ENCODE data around the gene BTBD2.

DNA sequence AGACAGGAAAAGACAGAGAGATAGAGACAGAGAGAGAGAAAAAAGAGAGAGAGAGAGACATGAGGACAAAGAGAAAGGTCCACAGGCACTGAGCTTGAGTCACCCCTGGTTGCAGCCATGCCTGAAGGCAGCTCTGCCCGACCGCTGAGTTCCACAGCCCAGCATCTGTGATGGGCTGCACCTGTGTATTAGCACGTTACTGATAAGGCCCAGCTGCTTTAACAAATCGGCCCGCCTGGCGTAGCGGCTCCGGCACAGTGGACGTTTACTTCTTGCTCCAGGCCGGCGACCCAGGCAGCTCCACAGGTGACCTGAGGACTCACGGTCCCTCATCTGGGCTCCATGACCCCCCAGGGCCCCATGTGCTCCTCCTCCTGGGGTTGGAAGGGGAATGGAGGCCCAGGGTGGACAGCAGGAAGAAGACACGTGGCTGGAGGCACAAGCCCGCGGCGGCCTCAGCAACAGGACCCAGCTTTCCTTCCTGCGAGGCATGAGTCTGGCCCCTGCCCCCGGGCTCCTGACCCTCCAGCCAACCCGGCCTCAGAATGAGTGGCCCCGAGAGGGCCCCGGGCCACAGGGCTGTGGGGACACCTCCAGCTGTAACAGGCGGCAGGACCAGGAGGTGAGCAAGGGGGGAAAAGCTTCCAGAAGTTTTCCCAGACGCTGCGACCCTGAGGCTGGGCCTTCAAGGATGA lies 78.5 kb downstream of the BTBD2 start:
- TF ChIP-seq CTCF (IDR thresholded peaks at IDR 0.05) = no peak
- no peak for TF ChIP-seq ZFX (IDR thresholded peaks at IDR 0.05; ENCODE audit: borderline replicate concordance)

Data from 22Rv1 (cell line).